ENCODE measurements around the gene MMD.
A peak's percentile ranks its signal among the peaks of the same experiment; 100 is the strongest.

Gene MMD

DNA sequence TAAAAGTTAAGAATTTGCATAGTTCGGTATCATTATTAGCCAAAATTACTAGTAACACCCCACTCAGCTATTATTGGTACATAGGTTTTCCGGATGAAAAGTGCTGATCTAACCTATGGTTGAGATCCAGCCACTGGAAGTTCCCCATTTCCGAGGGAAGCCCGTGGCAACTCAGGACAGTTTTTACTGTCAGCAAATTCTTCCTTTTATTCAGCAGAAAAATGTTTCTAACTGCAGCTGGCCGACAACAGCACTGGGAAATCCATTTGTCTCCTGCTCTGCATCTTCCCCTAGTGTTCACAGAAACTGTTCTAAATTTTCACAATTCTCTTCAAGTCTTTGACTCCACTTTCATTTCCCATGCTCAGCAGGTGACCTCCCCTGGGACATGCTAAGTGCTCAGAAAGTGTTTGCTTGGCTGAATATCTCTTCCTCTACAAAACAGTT, 15.5 kb upstream of the MMD start:
- ChIA-PET CTCF (interaction anchor here (0.8 to 1.0 kb wide), 2 partner anchors 10 to 76 kb away, joined by 3 read pairs; no protein-coding TSS in a partner anchor), POLR2A (no interaction called here)
- DNase-seq (ENCODE audit: low read depth, low spot score): no peak
- H3K4me3 ChIP-seq (ENCODE audit: low read depth, low read length): no peak overlapping the region
- TF ChIP-seq, protein P1, sequence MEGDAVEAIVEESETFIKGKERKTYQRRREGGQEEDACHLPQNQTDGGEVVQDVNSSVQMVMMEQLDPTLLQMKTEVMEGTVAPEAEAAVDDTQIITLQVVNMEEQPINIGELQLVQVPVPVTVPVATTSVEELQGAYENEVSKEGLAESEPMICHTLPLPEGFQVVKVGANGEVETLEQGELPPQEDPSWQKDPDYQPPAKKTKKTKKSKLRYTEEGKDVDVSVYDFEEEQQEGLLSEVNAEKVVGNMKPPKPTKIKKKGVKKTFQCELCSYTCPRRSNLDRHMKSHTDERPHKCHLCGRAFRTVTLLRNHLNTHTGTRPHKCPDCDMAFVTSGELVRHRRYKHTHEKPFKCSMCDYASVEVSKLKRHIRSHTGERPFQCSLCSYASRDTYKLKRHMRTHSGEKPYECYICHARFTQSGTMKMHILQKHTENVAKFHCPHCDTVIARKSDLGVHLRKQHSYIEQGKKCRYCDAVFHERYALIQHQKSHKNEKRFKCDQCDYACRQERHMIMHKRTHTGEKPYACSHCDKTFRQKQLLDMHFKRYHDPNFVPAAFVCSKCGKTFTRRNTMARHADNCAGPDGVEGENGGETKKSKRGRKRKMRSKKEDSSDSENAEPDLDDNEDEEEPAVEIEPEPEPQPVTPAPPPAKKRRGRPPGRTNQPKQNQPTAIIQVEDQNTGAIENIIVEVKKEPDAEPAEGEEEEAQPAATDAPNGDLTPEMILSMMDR (IDR thresholded peaks at IDR 0.05; ENCODE audit: insufficient read depth, low read length, missing control alignments): no peak

DNA sequence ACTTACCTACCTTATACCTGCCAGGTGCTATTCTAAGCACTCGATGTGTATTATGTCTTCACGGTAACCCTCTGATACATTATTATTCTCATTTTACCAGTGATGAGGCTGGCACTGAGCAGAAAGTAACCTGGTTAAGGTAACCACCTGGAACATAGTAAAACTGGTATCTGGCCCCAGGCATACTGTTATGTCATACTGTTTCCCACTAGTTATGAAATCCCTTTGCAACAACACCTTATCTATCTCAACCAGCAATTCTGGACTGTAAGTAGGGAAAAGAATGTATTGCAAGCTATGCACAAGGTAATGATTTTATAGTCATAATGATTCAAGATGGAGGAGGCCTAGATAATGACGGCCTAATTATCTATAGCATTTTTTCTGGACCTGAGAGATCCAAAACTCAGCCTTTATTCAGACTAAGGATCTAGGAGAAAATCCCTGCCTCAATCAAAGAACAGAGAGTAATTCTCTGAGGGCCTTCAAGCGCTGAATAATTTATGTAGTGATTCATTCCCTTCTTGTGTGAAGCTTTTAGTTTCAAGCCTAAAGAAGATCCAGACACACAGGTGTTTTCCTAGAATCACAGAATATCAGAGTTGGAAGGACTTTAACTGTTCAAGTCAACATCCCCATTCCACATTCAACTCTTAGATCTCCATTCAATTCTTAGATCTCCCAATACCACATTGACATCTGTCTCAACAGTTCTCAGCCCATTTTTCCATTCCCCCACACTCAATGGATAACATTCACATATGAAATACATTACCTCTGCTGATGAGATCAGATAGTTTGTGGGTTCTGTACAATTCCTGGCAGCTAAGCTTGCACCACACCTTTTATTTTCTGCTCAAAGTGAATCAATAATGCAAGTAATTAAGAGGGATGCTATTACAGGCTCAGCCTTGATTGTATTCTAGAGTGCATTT, 14.9 kb upstream of the MMD start:
- no peak for DNase-seq (ENCODE audit: low read depth, low spot score)
- H3K4me3 ChIP-seq (ENCODE audit: low read depth, low read length): no peak overlapping the region
- TF ChIP-seq, protein P1 (IDR thresholded peaks at IDR 0.05; ENCODE audit: insufficient read depth, low read length, missing control alignments): no peak
- POLR2A ChIA-PET: no interaction called here
- CTCF ChIA-PET: interaction anchor here (0.8 to 1.0 kb wide), 2 partner anchors 10 to 77 kb away, joined by 3 read pairs; no protein-coding TSS in a partner anchor

DNA sequence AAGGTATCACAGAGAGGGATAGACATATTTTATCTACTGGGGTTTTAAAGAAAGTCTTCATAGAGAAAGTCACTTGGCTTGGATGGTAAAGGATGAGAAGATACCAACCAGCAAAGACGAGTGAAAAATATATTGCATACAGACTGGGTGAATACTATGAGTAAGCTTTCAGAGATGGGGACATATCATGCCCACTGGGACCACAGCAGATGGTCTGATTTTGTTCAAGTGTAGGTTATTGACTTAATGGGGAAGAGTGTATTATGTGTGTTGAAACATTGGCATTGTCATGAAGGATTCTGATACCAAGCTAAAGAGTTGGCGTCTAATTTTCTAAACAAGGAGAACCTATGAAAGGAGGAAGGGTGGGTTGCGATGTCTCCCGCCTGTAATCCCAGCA, 13.8 kb upstream of the MMD start:
- CTCF ChIA-PET: interaction anchor here (1.0 to 2.7 kb wide), 2 partner anchors 10 to 13 kb away, joined by 3 to 10 read pairs; partner anchors contain the start of gene MMD
- POLR2A ChIA-PET: no interaction called here
- no peak overlapping the region for H3K4me3 ChIP-seq (ENCODE audit: low read depth, low read length)
- DNase-seq (ENCODE audit: low read depth, low spot score): no peak
- TF ChIP-seq, protein P1 (IDR thresholded peaks at IDR 0.05; ENCODE audit: insufficient read depth, low read length, missing control alignments): no peak

DNA sequence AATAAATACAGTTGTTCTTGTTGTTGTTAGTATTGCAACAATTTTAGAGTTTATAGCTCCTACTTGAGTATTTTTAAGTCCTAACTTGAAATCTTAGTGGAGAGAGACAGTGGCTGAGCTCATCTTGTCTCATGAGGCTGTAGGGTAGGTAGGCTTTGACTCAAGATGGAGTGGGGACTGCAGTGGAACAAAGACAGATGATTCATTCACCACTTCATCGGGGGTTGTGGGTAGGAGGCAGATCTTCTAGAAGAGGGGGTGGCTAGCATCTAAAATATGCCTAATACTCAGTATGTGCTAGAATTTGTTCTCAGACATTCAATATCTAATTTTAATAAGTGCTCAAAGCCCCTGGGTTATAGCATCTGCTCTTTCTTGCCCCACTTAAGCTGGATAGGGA, 13.1 kb upstream of the MMD start:
- TF ChIP-seq, protein P1 (IDR thresholded peaks at IDR 0.05; ENCODE audit: insufficient read depth, low read length, missing control alignments): no peak
- ChIA-PET POLR2A (no interaction called here), CTCF (interaction anchor here (1.0 to 2.7 kb wide), 2 partner anchors 11 to 13 kb away, joined by 3 to 10 read pairs; partner anchors contain the start of gene MMD)
- no peak for DNase-seq (ENCODE audit: low read depth, low spot score)
- H3K4me3 ChIP-seq (ENCODE audit: low read depth, low read length): no peak overlapping the region

DNA sequence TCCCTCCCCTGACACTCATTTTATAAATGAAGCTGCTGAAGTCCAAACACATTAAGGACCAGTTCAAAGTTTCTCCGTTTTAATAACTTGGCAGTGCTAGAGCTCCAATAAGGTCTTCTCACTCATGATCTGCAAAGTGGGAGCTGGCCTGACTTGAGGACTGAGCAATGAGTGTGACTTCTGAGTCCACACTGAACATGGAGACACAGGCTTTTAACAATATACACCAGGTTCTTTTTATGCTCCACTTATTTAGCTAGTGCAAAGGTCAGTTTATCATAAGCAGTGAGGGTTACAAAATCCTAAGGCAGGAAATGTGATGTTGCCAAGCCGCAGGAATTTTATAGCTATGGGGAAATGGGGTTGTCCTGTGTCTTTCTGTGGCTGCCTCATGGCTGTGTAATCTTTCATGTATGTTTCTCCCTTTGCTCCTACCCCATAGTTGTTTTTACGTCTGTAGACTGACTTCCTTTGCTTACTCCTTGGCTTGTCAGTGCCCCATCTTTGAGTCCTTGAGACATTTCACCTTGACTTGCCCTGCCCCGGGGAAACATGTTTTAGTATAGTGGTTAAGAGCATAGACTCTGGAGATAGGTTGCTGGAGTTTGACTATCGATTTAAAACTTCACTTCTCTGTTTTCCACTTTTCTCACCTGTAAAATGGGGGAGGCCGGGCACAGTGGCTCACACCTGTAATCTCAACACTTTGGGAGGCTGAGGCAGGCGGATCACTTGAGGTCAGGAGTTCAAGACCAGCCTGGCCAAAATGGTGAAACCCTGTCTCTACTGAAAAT, 12.2 kb upstream of the MMD start:
- DNase-seq (ENCODE audit: low read depth, low spot score): peak; percentile 70
- ChIA-PET CTCF (interaction anchor here (2.7 kb wide), 1 partner anchor 12 kb away, joined by 10 read pairs; the partner anchor contains the start of gene MMD), POLR2A (interaction anchor here (0.6 to 0.7 kb wide), 2 partner anchors 13 to 16 kb away, joined by 3 read pairs; no protein-coding TSS in a partner anchor)
- TF ChIP-seq, protein P1 (IDR thresholded peaks at IDR 0.05; ENCODE audit: insufficient read depth, low read length, missing control alignments): no peak
- H3K4me3 ChIP-seq (ENCODE audit: low read depth, low read length): no peak overlapping the region

Measured in AG04449 (cell line).